Measurements from ENCODE around the gene TEX261.

The TEX261 gene

GRCh38 chr2:70981421-70981820 is 13.3 kb downstream of the TEX261 start:
- DNase-seq = no peak

DNA sequence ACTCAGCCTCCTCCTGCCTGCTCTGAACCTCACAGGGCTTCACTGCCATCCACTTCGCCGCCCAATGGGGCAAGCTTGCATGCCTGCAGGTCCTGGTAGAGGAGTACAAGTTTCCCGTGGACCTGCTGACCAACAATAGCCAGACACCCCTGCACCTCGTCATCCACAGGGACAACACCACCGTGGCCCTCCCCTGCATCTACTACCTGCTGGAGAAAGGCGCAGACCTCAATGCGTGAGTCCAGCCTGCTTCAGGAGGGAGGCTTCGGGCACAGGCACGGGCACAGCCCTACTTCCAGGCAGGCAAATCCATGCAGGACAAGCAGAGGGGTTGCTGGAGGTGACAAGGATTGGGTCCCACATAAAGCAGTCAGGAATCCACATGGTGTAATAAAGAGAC is 15.0 kb downstream of the TEX261 start:
- DNase-seq = no peak

DNA sequence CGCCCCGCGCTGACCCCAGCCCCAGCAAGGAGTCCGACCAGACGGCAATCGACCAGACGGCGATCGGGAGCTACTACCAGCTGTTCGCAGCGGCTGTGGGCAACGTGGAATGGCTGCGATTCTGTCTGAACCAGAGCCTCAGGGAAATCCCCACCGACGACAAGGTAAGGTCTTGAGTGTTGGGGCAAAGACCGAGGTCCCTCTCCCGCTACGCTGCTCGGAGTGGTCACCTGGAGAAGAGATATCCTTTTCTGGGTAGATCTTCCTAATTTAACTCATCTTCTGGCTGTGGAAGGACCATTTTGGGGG is 15.5 kb downstream of the TEX261 start:
- no peak for DNase-seq

- no peak for DNase-seq
Measured at GRCh38 chr2:70978341-70979179, 16.1 kb downstream of the TEX261 start, which contains the start of gene ANKRD53. ANKRD53 (plus strand) TSS chr2:70978630; CDS start chr2:70978646, 16 bp downstream.

DNA sequence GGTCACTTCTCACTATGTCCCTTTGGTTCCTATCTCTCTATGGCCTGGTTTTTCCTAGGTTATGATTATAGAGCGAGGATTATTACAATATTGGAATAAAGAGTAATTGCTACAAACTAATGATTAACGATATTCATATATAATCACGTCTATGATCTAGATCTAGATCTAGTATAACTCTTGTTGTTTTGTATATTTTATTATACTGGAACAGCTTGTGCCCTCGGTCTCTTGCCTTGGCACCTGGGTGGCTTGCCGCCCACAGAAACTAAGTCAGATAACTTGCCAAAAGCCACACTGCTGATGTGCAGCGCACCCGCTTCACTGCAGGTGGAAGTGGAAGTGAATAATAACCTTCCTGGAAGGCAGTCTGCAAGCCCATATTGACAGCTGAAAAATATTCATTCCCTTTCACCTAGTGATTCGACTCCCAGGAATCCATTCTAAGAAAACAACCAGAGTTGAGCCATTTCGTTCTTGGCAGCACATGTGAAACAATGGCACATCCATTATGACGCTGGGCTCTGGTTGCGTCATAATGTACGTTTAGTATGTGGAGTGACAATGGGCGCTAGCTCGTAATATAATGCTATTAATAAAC is 17.0 kb downstream of the TEX261 start:
- DNase-seq = peak in 1 of 5 experiments; percentile 63

GRCh38 chr2:70975237-70975636 is 19.4 kb downstream of the TEX261 start:
- no peak for DNase-seq

DNA sequence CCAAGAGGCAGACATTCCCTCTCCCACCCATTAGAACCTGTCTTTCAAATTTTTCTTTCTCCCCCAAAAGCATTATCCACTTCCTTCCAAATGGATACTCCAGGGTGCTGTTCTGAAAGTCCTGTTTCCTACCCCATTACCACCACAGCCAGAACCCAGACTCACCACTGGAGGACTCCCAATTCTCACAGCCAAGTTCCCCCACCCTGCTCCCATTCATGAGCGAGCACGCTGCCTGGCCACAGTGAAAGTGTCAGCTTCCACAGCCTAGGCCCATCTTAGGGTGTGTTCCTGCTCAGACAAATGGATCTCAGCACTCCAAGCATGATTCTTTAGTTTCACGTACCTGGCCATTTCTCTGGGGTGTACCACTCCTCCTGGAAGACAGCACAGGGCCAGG is 20.1 kb downstream of the TEX261 start:
- DNase-seq = no peak

- DNase-seq = no peak
Measured at GRCh38 chr2:70967189-70967588, 27.5 kb downstream of the TEX261 start.

GRCh38 chr2:70966681-70967080 is 28.0 kb downstream of the TEX261 start:
- no peak for DNase-seq

GRCh38 chr2:70965506-70965905 is 29.2 kb downstream of the TEX261 start:
- no peak for DNase-seq

DNA sequence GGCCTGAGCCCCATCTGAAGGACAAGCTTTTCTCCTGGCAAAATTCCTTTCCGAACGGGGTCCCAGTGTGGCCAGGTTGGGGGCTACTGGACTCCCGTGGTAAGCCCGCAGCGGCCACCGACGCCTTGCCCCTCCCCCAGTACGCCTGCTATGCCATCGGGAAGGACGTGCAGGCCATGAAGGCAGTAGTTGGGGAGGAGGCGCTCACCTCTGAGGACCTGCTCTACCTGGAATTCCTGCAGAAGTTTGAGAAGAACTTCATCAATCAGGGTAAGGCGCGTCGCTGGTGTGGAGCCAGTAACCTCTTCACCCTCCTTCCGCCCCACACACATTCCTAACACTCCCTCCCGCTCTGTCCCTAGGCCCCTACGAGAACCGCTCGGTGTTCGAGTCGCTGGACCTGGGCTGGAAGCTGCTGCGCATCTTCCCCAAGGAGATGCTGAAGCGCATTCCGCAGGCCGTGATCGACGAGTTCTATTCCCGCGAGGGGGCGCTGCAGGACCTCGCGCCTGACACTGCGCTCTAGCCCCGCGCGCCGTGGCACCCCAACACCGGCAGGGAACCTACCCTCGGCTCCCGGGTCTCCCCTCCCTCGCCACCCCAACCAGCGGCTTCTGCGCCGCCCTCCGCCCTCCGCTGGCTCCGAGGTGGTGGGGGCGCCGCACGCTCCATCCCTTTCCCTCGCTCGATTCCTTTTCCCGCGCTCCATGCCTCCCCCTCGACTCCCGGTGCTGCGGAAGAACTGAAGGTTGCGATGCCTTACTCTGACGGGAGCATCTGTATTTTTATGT is 29.9 kb downstream of the TEX261 start:
- DNase-seq = peak; percentile 65 to 82 (median 74)

DNA sequence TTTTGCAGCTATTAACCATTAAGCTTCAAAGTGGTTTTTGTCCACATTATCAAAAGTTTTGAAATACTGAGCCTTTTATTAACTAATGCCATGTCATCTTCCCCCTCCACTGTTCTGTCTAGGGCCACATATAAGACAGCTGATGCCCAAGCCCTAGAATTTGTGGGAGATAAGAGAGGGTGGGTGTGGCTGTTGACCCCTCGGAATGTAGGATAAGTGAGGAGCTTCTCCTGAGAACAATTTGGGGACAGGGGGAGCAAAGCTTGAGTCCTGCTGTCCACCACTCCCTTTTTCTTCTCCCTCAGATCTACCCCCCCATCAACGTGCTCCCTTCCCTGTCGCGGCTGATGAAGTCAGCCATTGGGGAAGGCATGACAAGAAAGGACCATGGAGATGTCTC is 30.5 kb downstream of the TEX261 start:
- no peak for DNase-seq

- DNase-seq = no peak
Measured at GRCh38 chr2:70962885-70963878, 31.5 kb downstream of the TEX261 start.

GRCh38 chr2:70962211-70962884 is 32.3 kb downstream of the TEX261 start:
- no peak for DNase-seq

DNA sequence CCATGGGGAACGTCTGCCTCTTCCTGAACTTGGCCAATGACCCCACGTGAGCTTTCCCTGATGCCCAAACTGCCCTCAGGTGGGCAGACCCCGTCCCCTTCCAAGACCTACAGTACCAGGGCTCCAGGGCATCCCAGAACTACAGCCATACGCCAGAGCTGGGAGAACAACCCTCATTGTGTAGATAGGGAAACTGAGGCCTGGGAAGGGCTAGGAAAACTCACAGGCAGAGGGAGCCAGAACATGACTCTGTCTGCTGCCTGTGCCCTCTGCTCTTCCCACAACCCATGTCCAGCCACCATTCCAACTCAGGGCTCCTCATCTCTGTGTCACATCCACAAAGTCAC is 33.1 kb downstream of the TEX261 start:
- no peak for DNase-seq

DNA sequence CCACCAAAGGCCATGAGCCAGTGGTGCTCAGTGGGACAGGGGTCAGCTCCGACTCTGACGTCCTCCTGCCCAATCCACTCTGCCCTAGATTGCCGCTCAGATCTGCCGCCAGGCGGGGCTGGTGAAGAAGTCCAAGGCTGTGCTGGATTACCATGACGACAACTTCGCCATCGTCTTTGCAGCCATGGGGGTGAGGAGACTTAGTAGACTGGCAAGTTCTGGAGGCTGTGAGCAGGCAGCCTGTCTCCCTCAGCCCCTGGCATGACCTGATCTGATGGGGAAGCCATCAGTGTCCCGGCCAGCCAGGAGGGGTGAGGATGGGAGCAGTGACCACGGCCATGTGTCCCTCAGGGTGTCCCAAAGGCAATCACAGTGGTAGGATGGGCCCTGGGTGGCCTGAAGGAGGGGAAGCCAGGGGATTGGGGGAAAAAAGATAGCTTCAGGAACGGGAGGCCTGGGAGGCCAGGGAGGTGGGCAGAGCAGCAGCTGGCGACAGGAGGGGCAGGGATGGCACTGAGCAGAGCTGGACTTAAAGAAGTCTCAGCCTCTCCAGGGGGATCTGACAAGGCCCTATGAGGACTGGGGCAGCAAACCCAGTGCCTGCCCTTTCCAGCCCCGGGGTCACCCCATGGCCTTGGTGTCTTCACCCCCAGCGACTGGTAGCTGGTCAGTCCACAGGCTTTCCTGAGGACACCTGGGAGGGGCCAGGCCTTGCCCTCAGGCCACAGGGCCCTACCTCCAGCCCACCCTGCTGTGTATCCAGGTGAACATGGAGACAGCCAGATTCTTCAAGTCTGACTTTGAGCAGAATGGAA is 33.6 kb downstream of the TEX261 start:
- no peak for DNase-seq

DNA sequence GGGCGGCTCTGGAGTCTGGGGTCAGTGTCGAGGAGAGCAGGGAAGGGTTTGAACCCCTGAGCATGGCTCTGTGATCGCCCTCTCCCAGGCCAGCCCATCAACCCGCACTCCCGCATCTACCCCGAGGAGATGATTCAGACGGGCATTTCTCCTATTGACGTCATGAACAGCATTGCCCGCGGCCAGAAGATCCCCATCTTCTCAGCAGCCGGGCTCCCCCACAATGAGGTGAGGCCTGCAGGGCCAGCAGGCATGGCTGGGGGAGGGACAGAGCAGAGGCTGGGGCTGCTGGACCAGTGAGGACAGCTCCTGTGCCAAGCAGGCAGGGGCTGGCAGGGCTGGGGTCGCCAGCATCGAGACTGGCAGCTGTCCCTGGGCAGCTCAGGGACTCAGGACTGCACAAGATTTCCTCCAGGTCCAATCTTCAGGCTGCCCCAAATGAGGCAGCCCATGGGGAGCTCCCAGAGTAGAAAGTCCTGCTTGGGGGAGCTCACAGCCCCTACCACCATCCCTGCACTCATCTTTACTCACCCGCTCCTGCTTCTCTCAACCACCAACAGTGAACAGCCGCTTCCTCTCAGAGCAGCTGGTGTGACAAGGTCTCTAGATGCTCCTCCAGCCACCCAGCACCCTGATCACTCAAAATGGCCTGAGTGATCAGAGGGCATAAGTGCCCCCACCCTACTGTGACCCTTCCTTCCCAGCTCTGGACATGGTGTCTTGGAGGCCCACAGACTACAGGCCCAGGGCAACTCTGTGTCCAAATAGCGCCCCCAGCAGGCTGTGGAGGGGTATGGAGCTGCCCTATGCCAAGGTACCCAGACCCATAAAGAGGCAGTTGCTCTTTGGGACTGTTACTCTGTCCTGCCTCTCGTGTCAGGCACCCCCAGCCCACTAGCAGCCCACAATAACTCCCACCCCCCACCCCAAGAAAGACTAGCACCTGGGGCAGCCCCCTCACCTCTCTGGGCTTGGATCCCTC is 34.5 kb downstream of the TEX261 start:
- DNase-seq = no peak

GRCh38 chr2:70959271-70959761 is 35.4 kb downstream of the TEX261 start:
- no peak for DNase-seq

GRCh38 chr2:70958759-70959158 is 35.9 kb downstream of the TEX261 start:
- DNase-seq = no peak

DNA sequence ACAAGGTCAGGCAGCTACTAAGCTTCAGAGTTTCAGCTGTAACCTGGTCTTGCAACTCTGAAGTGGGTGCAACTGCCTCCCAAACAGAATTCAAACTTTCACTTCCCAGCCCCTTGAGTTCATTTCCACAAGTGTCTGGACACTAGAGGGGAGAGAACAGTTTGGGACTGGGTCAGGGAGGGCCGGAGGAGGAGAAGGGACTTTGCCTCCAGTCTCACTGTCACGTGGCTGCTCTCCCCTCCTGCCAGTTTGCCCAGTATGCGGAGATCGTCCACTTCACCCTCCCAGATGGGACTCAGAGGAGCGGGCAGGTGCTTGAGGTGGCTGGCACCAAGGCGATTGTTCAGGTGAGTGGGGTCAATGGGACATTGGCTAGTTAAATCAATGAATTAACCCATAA is 36.9 kb downstream of the TEX261 start:
- no peak for DNase-seq
